Cerebellar cortex (tissue), 1 donor: Measurements from ENCODE around the gene PPL.
"Not testable (repeated sequence)": the region's sequence is repeated elsewhere in the genome, so short reads cannot be mapped to it uniquely, and the experiment has no call there.

Experiments used
- DNase-seq: peaks from one replicate; pipeline ENCODE4 v3.0.0-alpha.2; 2015; ENCODE audit warnings: low spot score

Gene PPL

GRCh38 chr16:4936991-4937781, at the start of gene PPL:
Gene PPL, minus strand, starts transcription at chr16:4937148. Its CDS starts 103 bp downstream, at chr16:4937045.
- peak; percentile 68 for DNase-seq

- DNase-seq: no peak
Measured at GRCh38 chr16:4984174-4984990, 47.4 kb upstream of the PPL start.

- DNase-seq: peak; percentile 16
Measured at GRCh38 chr16:4982056-4982867, 45.3 kb upstream of the PPL start.

GRCh38 chr16:4981473-4981872, 44.5 kb upstream of the PPL start:
- no peak for DNase-seq

- no peak for DNase-seq
Measured at GRCh38 chr16:4980691-4981090, 43.7 kb upstream of the PPL start.

GRCh38 chr16:4979736-4980660, 43.0 kb upstream of the PPL start:
- DNase-seq: no peak

GRCh38 chr16:4979164-4979563, 42.2 kb upstream of the PPL start:
- no peak for DNase-seq

- DNase-seq: no peak
Measured at GRCh38 chr16:4976611-4977145, 39.7 kb upstream of the PPL start.

GRCh38 chr16:4976079-4976478, 39.1 kb upstream of the PPL start:
- no peak for DNase-seq

- DNase-seq: no peak
Measured at GRCh38 chr16:4972938-4973587, 36.1 kb upstream of the PPL start.

- DNase-seq: no peak
Measured at GRCh38 chr16:4970010-4970409, 33.1 kb upstream of the PPL start.

GRCh38 chr16:4968879-4969483, 32.0 kb upstream of the PPL start:
- DNase-seq: no peak

GRCh38 chr16:4968278-4968677, 31.3 kb upstream of the PPL start:
- DNase-seq: not testable (repeated sequence)

- no peak for DNase-seq
Measured at GRCh38 chr16:4966736-4967453, 29.9 kb upstream of the PPL start.

GRCh38 chr16:4963527-4963926, 26.6 kb upstream of the PPL start:
- DNase-seq: not testable (repeated sequence)

GRCh38 chr16:4962716-4963115, 25.8 kb upstream of the PPL start:
- no peak for DNase-seq

GRCh38 chr16:4960579-4960978, 23.6 kb upstream of the PPL start:
- no peak for DNase-seq

- no peak for DNase-seq
Measured at GRCh38 chr16:4958510-4959438, 21.8 kb upstream of the PPL start.
